Neural cell (in vitro differentiated cells): Measurements from ENCODE around the gene HEMK1. TPM values are rescaled to one million over a fixed set of nuclear protein-coding genes. Genes with fewer than 3 reads are reported as not detected.

Experiments
- H2AFZ ChIP-seq: fragments of 200-600, 300-800 bp; sonication (generic), shearing (Covaris generic); 2 replicates; pipeline ENCODE4 v1.6.0; 2014; ENCODE audit warnings: low read depth, mild to moderate bottlenecking, antibody characterized with exemption, low read length, moderate library complexity
- H3F3A ChIP-seq: fragments of 200-600 bp; shearing (Covaris generic); 2 replicates; pipeline ENCODE4 v1.6.1; 2016; ENCODE audit warnings: mild to moderate bottlenecking, moderate library complexity, mixed read lengths, antibody characterized with exemption, low read length; ENCODE audit not compliant: insufficient read depth, poor library complexity, severe bottlenecking
- H3K27ac ChIP-seq: fragments of 200-600, 300-800 bp; sonication (generic), shearing (Covaris generic); 2 replicates; pipeline ENCODE4 v1.5.1; 2014; ENCODE audit warnings: mild to moderate bottlenecking, low read length, moderate library complexity
- H3K27me3 ChIP-seq: fragments of 300-800, 200-600 bp; sonication (generic), shearing (Covaris generic); 2 replicates; pipeline ENCODE4 v1.6.0; 2014; ENCODE audit warnings: mild to moderate bottlenecking, low read depth, low read length, moderate library complexity; ENCODE audit not compliant: insufficient read depth
- H3K36me3 ChIP-seq: fragments of 300-800, 200-600 bp; sonication (generic), shearing (Covaris generic); 2 replicates; pipeline ENCODE4 v1.5.1; 2014; ENCODE audit warnings: mild to moderate bottlenecking, antibody characterized with exemption, low read length, moderate library complexity; ENCODE audit not compliant: insufficient read depth
- H3K4me2 ChIP-seq: fragments of 300-800, 200-600 bp; sonication (generic), shearing (Covaris generic); 2 replicates; pipeline ENCODE4 v1.6.0; 2014; ENCODE audit warnings: mild to moderate bottlenecking, low read length
- H3K4me3 ChIP-seq: fragments of 300-800, 200-600 bp; sonication (generic), shearing (Covaris generic); 2 replicates; pipeline ENCODE4 v1.5.1; 2014; ENCODE audit warnings: mild to moderate bottlenecking, low read length, moderate library complexity
- H3K79me2 ChIP-seq: fragments of 200-600 bp; shearing (Covaris generic); replicated peaks from 2 replicates; pipeline ENCODE4 v1.6.0; 2014; ENCODE audit warnings: mild to moderate bottlenecking, low read length, moderate library complexity; ENCODE audit not compliant: insufficient read depth
- H3K9ac ChIP-seq: fragments of 300-800, 200-600 bp; sonication (generic), shearing (Covaris generic); 2 replicates; pipeline ENCODE4 v1.6.1; 2016; ENCODE audit warnings: mild to moderate bottlenecking, low read length, mixed read lengths
- H3K9me2 ChIP-seq: fragments of 200-600 bp; shearing (Covaris generic); 2 replicates; pipeline ENCODE4 v1.6.1; 2016; ENCODE audit warnings: mild to moderate bottlenecking, low read length, mixed read lengths; ENCODE audit not compliant: insufficient read depth
- H3K9me3 ChIP-seq: fragments of 200-600, 300-800 bp; sonication (generic), shearing (Covaris generic); 2 replicates; pipeline ENCODE4 v1.6.1; 2016; ENCODE audit warnings: mild to moderate bottlenecking, mixed run types, low read length, moderate library complexity, mixed read lengths
- H4K20me1 ChIP-seq: fragments of 200-600 bp; shearing (Covaris generic); 2 replicates; pipeline ENCODE4 v1.6.1; 2016; ENCODE audit warnings: mild to moderate bottlenecking, mixed run types; ENCODE audit not compliant: insufficient read depth
- CTCF ChIP-seq: fragments of 450-650 bp; IDR thresholded peaks from 2 replicates; pipeline ENCODE4 v1.5.1; 2014; ENCODE audit warnings: antibody characterized with exemption, mild to moderate bottlenecking, moderate library complexity; ENCODE audit not compliant: poor library complexity, severe bottlenecking
- EP300 ChIP-seq: fragments of 450-650 bp; conservative IDR thresholded peaks from 2 replicates; pipeline ENCODE4 v1.6.1; 2014; ENCODE audit warnings: antibody characterized with exemption, mild to moderate bottlenecking, moderate library complexity; ENCODE audit not compliant: poor library complexity, severe bottlenecking
- EZH2 ChIP-seq: fragments of 200-600, 300-800 bp; shearing (Covaris generic), sonication (generic); IDR thresholded peaks from 2 replicates; pipeline ENCODE4 v1.6.1; 2014; ENCODE audit warnings: antibody characterized with exemption, low read length, borderline replicate concordance, mild to moderate bottlenecking; ENCODE audit not compliant: insufficient read depth, poor library complexity, severe bottlenecking
- MXI1 ChIP-seq: fragments of 450-650 bp; conservative IDR thresholded peaks from 2 replicates; pipeline ENCODE4 v1.6.1; 2014; ENCODE audit warnings: antibody characterized with exemption, mild to moderate bottlenecking; ENCODE audit not compliant: poor library complexity, severe bottlenecking
- POLR2AphosphoS5 ChIP-seq: IDR thresholded peaks from 2 replicates; pipeline ENCODE4 v1.6.1; 2012
- RAD21 ChIP-seq: fragments of 450-650 bp; conservative IDR thresholded peaks from 2 replicates; pipeline ENCODE4 v1.6.1; 2014; ENCODE audit warnings: antibody characterized with exemption, mild to moderate bottlenecking, moderate library complexity
- REST ChIP-seq: IDR thresholded peaks from 2 replicates; pipeline ENCODE4 v1.6.1; 2012; ENCODE audit warnings: borderline replicate concordance
- SMC3 ChIP-seq: fragments of 450-650 bp; conservative IDR thresholded peaks from 2 replicates; pipeline ENCODE4 v1.6.1; 2014; ENCODE audit warnings: antibody characterized with exemption, mild to moderate bottlenecking, moderate library complexity; ENCODE audit not compliant: poor library complexity
- TAF1 ChIP-seq: IDR thresholded peaks from 2 replicates; pipeline ENCODE4 v1.6.1; 2012; ENCODE audit warnings: low read depth
- polyA plus RNA-seq: library from polyadenylated mRNA; depleted of rRNA; stranded (reverse); fragments of >200 nt; gene quantifications from 2 replicates; pipeline ENCODE4 v1.2.3, GENCODE V29; 2014

The HEMK1 gene
- polyA plus RNA-seq, 1 donor from 2014 or later, result 24.4 TPM

- no peak for TF ChIP-seq MXI1
- TF ChIP-seq EZH2, result no peak
- no peak for TF ChIP-seq CTCF
- TF ChIP-seq SMC3, result no peak
- no peak for TF ChIP-seq REST
- TF ChIP-seq TAF1, result no peak
- TF ChIP-seq RAD21, result no peak
- TF ChIP-seq EP300, result no peak
- no peak for TF ChIP-seq POLR2AphosphoS5
- Histone ChIP-seq H3K27ac (no peak overlapping the region), H3K4me3 (no peak overlapping the region), H3F3A (no peaks in the 10 kb centered on the region), H3K9me3 (no peaks in the 10 kb centered on the region), H3K27me3 (no peaks in the 10 kb centered on the region), H3K9ac (no peak overlapping the region), H2AFZ (no peak overlapping the region), H3K36me3 (no peaks in the 10 kb centered on the region), H4K20me1 (no peaks in the 10 kb centered on the region), H3K9me2 (no peaks in the 10 kb centered on the region), H3K79me2 (no peaks in the 10 kb centered on the region), H3K4me2 (no peak overlapping the region)
Measured at GRCh38 chr3:50563867-50564266, 5.5 kb upstream of the HEMK1 start.

GRCh38 chr3:50564321-50564720 lies 5.0 kb upstream of the HEMK1 start:
- Histone ChIP-seq H3K9me2 (no peaks in the 10 kb centered on the region), H3K79me2 (no peaks in the 10 kb centered on the region), H3K27ac (no peak overlapping the region), H4K20me1 (no peaks in the 10 kb centered on the region), H3K4me2 (no peak overlapping the region), H3F3A (no peaks in the 10 kb centered on the region), H3K36me3 (no peaks in the 10 kb centered on the region), H3K27me3 (no peaks in the 10 kb centered on the region), H2AFZ (no peak overlapping the region), H3K4me3 (no peak overlapping the region), H3K9ac (no peak overlapping the region), H3K9me3 (no peaks in the 10 kb centered on the region)
- TF ChIP-seq TAF1 (no peak), EP300 (no peak), SMC3 (no peak), EZH2 (no peak), REST (no peak), CTCF (no peak), POLR2AphosphoS5 (no peak), RAD21 (no peak), MXI1 (no peak)
